Stimulated activated CD8-positive, alpha-beta memory T cell treated with anti-CD3 and anti-CD28 coated beads, Interleukin-7, amount 100 ng/mL, for 4 hours (primary cell): Measurements from ENCODE around the gene ATG10.
"Not testable (repeated sequence)": the region's sequence is repeated elsewhere in the genome, so short reads cannot be mapped to it uniquely, and the experiment has no call there.

ENCODE experiments used
- DNase-seq, 2 donors: peaks; one replicate each; pipeline ENCODE4 v3.0.0-alpha.2; 2020; ENCODE audit warnings: low read depth in 2 of 2

ATG10 gene

DNA sequence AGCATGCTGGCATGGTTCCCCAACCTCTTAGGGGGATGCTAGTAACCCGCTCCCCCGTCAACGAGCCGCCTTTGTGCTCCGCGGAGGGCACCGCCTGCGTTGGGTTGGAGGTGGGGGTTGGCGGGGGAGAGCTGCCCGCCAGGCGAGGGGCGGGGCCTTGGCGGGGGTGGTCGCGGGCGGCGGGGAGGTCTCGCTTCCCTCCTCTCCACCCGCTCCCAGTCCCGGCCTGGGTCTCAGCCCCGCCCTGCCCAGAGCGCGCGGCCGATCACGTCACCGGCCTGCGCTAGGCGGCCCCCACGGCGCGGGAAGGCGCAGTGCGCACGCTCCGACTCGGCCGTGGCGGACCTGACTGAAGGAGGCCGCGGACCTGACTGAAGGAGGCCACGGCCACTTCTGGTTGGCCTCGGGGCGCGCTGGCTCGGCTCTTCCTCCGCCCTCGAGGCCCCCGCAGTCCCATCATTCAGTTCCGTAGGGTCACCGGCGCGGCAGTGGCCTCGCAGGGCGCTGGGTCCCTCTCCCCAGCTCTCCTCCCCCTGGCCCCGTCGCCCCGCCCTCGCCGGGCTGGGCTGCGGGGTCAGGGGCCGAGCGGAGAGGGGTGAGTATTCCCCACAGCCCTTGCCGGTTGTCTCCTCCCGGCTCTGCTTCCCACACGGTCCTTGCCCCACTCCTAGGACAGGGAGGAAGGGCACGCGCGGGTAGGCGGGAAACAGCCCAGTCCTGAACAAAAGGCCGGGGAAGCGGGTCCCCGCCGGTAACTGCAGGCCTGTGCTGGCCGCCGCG, at the start of gene ATG10:
Gene ATG10, plus strand, starts transcription at position 312 of the 780 bp plus-strand sequence. CDS start 15,548 bp downstream, outside the sequence.
- peak; percentile 81 to 92 for DNase-seq

DNA sequence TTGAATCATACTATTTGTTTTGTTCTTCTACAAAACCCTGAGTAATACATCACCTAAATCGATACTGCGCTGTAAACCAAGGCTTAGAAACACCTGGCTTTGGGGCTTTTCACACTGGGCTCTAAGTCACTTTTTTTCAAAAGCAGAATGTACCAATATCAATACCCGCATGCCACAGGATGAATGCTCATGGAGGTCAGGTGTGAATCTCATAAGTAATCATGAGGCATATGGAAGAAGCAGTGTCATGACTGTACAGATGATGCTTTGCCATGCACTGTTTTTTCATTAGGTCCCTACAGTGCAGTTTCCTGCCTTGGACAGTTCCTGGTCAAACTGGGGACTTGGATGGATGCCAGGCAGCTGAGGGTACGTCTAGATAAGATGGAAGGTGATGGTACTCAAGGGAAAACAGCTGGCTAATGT, 49.0 kb upstream of the ATG10 start:
- DNase-seq, result no peak

DNA sequence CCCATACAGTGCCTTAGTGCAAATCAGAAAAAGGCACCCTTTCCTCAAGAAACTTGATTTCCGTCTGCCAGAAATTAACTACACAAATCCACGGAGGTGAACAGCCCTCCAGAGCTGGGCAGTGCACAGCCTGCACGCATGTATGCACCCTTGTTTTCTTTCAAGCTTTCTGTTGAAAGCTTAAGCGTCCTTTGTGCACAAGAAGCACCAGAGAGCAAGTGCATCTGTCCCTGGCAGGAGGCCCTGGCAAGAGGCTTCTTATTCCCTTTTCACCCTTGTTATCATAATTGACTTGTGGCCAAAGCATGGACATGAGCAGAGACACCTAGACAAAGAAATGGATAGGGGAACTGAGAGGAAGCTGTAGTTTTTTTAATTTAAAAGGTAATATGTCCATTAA, 47.4 kb upstream of the ATG10 start:
- no peak for DNase-seq

DNA sequence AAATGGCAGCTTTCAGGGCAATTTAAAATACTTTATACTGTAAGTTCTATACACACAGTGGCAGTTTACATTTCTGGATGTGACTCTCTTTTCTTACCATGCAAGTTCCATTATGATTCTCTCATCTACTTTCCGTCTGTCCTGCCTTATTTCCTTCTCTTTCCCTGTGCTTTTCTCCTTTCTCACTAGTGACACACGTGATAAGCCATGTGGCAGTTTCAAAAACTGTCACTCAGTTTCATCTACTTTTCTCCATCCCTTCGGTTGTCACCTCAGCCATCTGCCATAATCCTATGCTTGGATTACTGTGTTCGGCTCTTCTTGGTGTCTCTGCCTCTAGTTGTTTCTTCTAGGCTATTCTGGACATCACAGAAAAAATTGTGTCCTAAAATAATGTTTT, 46.8 kb upstream of the ATG10 start:
- DNase-seq, result no peak

DNA sequence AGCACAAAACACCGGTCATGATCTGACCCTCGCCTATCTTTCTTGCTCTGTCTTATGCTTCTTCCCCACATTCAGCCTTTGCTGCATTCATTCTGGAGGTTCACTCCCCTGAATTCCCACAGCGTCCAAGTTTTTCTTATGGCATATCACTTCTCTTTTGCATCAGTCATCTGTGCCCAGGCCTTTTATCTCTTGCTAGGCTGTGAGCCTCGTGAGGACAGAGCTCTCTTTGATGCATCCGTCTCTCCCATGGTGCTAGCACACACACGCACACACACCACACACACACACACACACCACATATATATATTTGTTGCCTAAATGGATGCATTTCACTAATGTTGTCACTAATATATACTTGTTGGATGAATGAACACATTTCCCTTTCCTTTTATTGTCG, 45.8 kb upstream of the ATG10 start:
- no peak for DNase-seq

DNA sequence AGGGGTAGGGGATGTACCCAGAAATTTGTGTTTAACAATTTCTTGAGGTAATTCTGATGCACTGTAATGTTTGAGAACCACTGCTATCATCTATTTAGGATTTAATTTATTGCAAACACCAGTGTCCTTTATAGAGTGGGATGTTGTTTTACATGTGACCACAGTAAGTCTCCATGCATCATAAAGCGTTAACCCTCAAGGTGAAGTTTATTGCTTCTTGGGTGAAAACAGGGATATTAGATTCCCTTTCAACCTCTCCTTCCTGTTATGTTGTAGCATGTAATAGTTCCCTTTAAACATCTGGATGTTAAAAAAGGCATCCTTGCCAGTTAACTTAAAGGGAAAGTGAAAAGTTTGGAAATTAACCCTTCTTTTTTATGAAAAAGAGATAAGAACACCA, 35.8 kb upstream of the ATG10 start:
- DNase-seq, result no peak

DNA sequence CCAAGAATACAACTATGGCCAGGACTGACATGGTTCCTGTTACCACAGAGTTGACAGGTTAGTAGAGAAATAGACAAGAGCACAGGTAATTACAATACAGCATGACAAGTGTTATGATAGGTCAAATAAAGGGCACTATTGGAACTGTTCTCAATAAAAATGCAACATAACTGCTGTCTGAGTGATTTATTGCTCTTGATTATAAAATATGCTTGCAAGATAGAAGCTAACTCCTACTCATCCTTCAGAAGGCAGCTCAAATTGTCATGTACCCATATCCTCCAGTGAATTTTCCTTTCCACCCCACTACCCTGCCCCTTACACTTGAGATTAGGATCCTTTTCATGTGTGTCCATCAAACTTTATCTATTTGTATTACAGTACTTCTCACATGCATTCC, 35.1 kb upstream of the ATG10 start:
- DNase-seq, result no peak

DNA sequence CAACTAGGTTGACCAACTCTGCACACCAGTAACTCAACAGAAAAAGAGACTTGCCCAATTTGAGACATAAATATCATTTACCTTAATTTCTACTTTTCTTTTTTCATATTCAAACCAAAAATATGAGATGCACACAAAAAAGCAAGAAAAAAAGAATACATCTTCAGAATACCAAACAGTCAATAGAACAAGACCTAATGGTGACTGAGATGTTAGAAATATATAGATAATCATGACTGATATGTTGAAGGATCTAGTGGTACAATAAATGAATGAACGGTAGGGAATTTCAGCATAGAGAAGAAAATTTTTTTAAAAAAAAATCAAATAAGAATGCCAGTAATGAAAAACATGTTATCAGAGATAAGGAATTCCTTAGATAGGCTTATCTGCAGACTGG, 29.1 kb upstream of the ATG10 start:
- DNase-seq, result no peak

DNA sequence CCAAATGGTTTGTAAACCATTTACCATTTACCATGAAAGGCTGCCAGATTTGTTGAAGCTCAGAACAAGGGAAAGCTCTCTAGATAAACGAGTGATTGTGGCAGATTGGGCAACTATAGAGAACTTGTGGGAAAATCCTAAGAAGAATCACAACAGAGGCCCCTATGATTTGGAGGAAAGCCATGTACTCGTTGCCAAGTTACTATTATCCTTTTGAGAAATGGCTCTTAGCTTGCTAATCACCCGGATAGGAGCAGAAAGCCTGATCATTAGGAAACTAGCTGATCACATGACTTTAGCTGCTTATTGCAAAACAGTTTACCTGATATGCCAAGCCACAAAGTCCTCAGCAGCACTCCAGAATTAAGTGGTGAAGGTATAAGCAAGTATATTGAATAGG, 23.5 kb upstream of the ATG10 start:
- no peak for DNase-seq

DNA sequence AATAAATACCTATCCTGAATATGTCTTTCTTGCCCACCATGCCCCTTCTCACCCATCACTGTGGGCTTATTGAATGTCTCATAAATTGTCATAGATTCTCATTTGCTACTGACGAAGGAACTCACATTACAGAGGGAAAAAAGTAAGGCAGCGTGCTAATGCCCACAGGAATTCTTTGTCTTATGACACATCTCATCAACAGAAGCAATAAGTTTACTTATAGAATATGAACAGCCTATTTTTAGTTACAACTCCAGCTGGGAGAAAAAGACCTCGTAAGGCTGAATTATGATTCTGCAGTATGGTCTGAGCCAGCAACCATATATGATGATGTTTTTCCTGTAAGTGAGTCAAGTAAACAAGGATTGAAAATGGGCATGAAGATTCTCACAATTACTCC, 22.4 kb upstream of the ATG10 start:
- DNase-seq, result no peak

DNA sequence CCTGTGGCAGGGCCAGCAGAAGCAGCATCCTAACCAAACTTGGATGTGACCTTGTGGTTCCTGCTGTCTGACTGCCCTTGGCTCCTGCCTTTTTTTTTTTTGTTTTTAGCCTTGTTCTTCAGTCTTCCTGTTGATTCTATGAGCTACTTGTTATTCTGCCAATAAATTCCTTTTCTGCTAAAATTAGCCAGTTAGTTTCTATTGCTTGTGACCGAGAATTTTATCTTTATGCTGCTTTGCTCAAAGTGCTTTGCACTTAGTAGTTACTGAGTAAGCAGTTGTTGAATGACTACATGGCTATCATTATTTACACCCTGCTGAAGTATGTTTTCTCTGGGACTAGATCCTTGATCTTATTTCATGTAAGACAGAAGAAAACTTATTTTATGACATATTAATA, 20.8 kb upstream of the ATG10 start:
- DNase-seq, result no peak

DNA sequence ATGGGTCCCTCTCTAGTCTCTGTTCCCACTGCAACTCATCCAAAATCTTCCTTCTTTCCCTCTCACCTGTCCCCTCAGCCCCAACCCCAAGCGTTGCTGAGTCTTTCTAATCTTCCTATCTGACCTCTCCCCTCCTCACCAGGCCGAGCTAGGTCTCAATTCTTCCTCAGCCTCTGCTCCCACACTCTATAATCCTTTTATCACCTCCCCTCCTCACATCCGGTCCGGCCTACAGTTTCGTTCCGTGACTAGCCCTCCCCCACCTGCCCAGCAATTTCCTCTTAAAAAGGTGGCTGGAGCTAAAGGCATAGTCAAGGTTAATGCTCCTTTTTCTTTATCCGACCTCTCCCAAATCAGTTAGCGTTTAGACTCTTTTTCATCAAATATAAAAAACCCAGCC, 17.0 kb upstream of the ATG10 start:
- not testable (repeated sequence) for DNase-seq

DNA sequence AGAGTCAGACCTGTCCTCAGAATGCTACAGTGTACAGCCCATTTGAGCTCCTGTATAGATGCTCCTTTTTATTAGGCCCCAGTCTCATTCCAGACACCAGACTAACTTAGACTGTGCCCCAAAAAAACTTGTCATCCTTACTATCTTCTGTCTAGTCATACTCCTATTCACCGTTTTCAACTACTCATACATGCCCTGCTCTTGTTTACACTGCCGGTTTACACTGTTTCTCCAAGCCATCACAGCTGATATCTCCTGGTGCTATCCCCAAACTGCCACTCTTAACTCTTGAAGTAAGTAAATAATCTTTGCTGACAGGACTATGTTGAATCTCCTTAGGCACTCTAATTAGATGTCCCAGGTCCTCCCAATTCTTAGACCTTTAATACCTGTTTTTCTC, 13.7 kb upstream of the ATG10 start:
- not testable (repeated sequence) for DNase-seq

DNA sequence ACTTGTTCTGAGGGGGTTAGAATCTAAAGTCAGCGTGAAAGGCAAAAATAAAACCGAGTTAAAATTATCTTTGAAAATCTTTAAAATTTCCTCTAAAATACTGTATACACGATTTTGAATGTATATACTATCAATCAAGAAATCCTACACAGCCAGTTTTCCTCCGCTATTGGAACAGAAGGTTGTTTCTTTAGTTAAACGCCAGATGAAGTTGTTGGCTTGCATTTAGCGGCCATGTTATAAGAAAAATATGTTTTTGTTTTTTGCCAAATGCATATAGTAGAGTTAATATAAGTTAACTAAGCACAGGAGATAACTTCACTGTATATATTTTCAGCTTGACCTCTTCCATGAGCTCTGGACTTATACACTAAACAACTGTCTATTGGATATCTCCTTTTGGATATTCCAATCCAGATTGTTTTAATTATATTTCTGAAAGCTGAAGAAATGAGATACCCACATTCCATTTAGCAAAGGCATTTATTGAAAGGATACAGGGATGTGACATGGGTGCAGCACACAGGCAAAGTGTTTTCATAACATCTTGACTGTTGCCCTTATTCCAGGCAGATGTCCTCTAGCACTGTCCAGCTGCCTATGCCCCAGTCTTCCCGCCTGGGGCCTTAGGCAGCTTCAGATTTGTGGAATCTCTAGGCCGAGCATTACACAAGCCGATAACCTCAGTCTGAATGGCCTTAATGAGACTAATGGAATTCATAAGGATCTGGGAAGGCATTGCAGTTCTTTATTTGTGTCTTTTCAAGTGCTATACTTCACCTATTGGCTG, 10.0 kb upstream of the ATG10 start:
- no peak for DNase-seq

DNA sequence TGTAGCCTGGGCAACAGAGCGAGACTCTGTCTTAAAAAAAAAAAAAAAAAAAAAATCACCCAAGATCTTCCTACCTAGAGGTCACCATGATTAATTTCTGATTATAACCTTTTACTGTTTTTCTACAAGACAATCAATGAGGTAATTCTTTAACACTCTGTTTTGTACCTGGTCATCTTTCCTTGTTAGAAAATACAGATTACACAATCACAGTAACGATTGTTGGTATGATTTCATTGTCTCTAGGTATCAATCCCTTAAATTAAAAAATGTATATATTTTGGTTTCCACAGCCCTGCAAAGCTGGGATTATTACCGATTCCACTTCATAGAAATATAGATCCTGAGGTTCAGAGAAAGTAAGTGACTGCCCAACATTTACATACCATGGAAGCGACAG, 8.3 kb upstream of the ATG10 start:
- no peak for DNase-seq

DNA sequence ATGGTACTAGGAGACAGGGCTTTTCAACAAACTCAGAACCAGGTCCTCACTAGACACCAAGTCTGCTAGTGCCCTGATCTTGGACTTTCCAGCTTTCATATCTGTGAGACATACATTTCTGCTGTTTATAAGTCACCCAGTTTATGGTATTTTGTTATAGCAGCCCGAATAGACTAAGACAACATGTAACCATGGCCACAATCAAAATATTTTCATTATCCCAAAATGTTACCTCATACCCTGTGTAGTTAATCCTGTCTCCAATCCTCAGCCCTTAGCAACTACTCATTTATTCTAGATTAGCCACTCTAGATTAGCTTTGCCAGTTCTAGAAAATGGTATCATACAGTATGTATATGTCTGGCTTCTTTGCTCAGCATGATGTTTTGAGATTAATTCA, 6.3 kb upstream of the ATG10 start:
- DNase-seq, result no peak

DNA sequence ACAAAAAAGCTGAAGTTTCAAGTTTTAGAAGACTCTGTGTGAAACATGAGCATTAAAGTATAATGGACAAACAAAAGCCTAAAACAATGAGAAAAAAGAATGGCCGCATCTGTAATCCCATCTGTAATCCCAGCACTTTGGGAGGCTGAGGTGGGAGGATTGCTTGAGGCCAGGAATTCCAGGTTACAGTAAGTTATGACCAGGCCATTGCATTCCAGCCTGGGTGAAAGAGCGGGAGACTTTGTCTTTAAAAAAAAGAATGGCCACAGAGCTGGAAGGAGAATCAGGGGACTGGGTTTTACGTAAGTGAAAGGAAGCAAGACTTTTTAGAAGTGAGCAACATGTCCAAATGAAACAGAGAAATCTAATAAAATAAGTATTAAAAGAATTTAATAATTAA, 2.6 kb upstream of the ATG10 start:
- no peak for DNase-seq

DNA sequence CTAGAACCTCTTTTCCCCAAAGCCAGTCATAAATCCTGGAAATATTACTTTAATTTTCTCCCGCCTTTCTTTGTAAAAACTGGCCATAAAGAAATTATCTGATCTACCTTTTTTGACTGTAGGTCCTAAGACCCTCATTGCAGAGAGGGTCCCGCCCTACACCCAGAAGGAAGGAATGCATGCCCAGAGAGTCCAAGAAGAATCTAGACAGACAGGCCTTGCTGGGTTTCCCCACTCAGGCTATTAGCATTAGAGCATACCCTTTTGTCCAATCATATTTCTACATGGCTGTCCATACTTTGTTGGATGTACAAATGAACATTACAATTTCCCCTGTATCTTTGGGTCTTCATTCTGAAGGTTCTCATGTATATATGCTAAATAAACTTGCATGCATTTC, 1.9 kb upstream of the ATG10 start:
- DNase-seq, result no peak

DNA sequence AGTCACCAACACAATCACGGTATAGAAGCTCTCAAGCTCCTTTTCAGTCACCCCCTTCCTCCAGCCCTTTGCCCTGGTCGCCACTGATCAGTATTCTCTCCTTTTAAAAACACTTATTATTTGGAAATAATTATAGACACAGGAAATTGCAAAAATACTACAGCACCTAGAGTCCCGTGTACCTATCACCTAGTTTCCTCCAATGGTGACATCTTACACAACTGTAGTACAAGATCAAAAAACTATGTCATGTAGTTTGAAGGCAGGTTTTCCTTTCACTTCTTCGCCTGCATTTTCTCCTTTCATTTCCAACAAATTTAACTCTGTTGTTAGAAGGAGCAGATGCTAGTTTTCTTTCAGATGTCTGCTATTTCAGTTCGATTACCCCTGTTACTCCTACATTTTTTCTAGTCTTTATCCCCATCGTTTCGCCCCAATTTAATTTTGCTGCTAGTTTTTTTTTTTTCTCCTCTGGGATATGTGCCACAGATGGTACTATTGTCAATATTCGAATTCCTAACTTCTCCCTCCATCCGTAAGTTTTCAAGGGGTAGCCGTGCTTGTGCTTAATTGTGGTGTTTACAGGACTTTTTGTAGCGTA, 612 bp upstream of the ATG10 start:
- DNase-seq, result no peak

DNA sequence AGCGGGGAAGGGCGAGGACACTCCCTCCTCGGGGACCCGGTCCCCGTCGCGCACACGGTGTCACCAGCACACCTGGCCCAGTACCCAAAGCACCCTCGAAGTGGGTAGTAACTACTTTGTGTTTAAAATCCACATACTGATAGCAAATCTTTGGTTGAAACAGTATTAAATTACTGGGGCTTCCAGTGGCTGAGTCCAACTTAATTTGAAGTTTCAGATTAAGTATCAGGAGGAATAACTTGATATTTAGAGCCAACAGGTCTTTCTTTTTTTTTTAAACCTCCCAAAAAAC, 615 bp downstream of the ATG10 start:
- DNase-seq, result no peak

DNA sequence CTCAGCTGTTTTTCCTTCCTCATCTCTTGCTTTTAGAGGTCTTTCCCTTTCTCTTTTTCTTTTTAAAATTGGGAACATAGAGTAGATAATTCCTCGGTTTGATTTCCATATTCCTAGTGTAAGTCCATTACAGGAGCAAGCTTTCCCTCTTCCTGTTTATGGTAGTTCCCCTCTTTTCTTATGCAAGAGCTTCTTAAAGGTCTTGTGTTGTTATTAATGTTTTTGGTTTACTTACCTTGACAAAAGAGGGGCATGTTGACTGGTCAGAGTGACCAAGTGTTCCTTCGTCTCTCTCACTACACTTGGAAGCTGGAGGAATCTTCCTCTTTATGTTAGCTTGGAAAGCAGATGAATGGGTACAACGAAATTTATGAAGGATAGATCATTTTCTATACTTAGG, 8.3 kb downstream of the ATG10 start:
- no peak for DNase-seq

DNA sequence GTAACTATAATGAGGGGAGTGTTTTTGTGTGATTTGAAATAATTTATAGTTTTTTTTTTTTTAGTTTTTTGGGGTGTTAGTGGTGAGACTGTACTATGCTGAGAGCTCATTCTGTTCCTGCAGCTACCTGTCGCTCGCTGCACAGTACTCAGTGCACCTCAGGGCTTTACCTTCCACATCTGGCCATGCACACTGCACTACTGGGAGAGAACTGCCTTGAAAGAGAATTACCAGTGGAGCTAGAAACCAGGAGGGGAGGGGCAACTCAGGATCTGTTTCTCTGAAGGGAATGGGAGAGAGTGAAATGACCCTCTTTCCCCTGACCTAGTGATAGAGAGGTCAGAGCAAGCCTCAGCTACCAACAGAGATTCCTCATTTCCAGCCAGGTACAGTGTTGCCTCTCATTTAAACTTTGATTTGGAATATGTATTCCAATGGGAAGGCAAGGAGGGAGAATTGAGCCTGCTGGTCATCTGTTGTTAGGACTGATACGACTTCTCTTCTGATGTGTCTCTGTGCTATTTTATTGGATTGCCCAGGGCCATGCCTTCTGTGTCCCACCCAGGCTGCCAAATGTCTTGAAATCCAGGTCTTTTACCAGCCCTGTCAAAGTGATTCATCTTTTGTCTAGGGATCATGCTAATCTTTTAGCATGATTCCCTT, 8.9 kb downstream of the ATG10 start:
- no peak for DNase-seq
